Activated T-cell treated with anti-CD3 and anti-CD28 coated beads for 24 hours (primary cell): Measurements from ENCODE around the gene COG7.
"Not testable (repeated sequence)": the region's sequence is repeated elsewhere in the genome, so short reads cannot be mapped to it uniquely, and the experiment has no call there.

ENCODE experiments used
- DNase-seq: peaks from one replicate; pipeline ENCODE4 v3.0.0-alpha.2; 2020; ENCODE audit warnings: low read depth

The COG7 gene

GRCh38 chr16:23452572-23453337 is at the start of gene COG7:
TSS of gene COG7 (minus strand) at chr16:23453189. CDS start at chr16:23452994, 195 bp downstream.
- DNase-seq, result peak; percentile 85

- DNase-seq, result no peak
Observed at GRCh38 chr16:23502466-23502865, 49.5 kb upstream of the COG7 start.

- DNase-seq, result no peak
Observed at GRCh38 chr16:23501291-23501690, 48.3 kb upstream of the COG7 start.

GRCh38 chr16:23500862-23501225 is 47.9 kb upstream of the COG7 start:
- DNase-seq, result no peak

- no peak for DNase-seq
Observed at GRCh38 chr16:23500212-23500861, 47.3 kb upstream of the COG7 start.

GRCh38 chr16:23499801-23500200 is 46.8 kb upstream of the COG7 start:
- DNase-seq, result no peak

GRCh38 chr16:23498863-23499262 is 45.9 kb upstream of the COG7 start:
- DNase-seq, result no peak

GRCh38 chr16:23497543-23497868 is 44.5 kb upstream of the COG7 start:
- DNase-seq, result no peak

GRCh38 chr16:23496821-23497542 is 44.0 kb upstream of the COG7 start:
- DNase-seq, result no peak

- DNase-seq, result no peak
Observed at GRCh38 chr16:23495671-23496070, 42.7 kb upstream of the COG7 start.

DNA sequence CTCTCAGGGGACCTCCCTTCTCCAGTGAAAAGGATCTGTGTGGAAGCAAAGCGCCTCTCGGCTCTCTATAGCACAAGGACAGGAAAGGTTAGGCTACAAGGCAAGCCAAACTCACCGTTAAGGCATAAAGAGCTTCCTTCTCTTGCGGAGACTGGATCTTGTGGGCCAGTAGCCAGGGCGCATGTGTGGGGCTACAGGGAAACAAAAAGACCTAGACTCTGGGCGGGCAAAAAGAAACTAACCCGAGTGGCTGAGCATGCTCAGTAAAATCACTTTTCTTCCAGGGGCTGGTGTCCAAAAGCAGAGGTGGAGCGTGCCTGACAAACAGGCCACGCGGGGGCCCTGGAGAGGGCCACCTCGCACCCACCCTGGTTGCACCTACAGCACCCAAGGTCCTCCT is 41.2 kb upstream of the COG7 start:
- no peak for DNase-seq

- DNase-seq, result no peak
Observed at GRCh38 chr16:23491490-23492391, 38.8 kb upstream of the COG7 start.

- no peak for DNase-seq
Observed at GRCh38 chr16:23486480-23486879, 33.5 kb upstream of the COG7 start.

DNA sequence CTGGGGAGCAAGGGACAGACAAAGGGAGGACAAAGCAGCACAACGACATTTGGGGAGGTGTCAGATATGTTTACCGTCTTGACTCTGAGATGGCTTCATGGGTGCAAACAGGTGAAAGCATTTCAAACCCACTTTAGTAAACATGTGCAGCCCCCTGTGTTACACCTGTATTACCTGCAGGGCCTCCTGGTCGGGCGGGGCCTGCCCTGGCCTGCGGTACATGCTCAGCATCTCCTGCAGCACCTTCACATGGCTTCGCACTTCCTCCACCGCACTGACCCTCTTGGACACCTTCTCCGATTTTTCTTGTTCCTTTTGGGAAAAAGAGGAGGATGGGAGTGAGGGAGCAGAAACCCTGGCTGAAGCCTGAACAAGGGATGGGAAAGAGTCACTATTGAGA is 32.9 kb upstream of the COG7 start:
- no peak for DNase-seq

GRCh38 chr16:23485257-23485614 is 32.2 kb upstream of the COG7 start:
- no peak for DNase-seq

GRCh38 chr16:23484510-23485256 is 31.7 kb upstream of the COG7 start:
- DNase-seq, result no peak

DNA sequence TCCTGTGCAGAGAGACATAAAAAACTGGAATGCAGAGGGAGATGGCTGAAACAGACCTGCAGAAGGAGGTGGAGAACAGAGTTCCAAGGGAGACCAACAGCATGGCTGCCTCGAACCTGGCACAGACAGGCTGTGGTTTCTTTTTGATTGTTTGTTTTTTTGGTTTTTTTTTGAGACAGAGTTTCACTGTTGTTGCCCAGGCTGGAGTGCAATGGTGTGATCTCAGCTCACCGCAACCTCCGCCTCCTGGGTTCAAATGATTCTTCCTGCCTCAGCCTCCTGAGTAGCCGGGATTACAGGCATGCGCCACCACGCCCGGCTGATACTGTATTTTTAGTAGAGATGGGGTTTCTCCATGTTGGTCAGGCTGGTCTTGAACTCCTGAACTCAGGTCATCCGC is 30.5 kb upstream of the COG7 start:
- not testable (repeated sequence) for DNase-seq

DNA sequence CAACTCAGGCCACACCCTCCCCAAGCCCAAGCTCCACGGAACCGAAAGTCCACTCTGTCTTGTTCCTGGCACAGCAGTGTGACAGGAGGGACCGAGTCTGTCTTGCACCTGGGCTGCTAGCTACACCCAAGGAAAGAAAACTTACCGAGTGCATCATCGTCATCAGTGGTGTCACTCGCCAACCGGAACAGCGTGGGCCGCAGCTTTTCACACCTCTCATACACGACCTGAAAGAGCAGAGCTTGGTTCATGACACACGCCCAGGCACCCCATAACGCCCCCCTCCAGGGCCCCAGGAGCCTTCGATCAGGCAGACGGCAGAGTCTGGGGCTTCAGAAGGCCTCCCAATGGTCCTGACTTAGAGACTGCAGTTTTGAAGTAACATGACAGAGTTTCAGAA is 29.8 kb upstream of the COG7 start:
- DNase-seq, result no peak

GRCh38 chr16:23480257-23480656 is 27.3 kb upstream of the COG7 start:
- no peak for DNase-seq

DNA sequence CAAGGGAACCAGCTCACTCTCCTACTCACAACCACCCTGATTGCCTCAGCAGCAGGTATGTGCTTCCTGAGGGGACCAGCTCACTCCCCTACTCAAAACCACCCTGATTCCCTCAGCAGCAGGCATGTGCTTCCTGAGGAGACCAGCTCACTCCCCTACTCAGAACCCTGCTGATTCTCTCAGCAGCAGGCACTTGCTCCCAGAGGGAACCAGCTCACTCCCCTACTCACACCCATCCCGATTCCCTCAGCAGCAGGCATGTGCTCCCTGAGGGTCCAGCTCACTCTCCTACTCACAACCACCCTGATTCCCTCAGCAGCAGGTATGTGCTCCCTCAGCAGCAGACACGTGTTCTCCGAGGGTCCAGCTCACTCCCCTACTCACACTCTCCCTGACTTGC is 26.1 kb upstream of the COG7 start:
- DNase-seq, result no peak

DNA sequence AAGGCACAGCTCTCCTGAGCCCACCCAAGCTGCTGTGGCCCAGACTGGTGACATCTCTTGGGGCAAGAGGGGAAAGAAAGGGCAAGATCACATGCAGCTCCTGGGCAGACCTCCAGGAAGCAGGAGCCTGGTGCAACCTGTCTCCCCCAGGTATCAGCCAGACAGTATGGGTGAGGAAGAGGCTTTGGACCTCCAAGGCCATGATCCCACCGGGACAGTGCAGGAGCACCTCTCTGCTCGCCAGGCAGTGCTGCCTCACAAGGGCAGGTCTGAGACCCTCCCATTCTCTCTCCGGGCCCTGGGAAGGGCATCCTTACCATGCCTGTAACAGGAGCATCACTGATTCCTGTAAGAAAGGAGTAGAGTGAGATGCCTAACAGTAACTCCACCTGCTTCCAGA is 25.6 kb upstream of the COG7 start:
- no peak for DNase-seq

- no peak for DNase-seq
Observed at GRCh38 chr16:23476289-23476688, 23.3 kb upstream of the COG7 start.
